HepG2 (cell line): ENCODE results near the gene STAB2. TPM values are rescaled to one million over a fixed set of nuclear protein-coding genes. Genes with fewer than 3 reads are reported as not detected.
"Not testable (repeated sequence)": the region's sequence is repeated elsewhere in the genome, so short reads cannot be mapped to it uniquely, and the experiment has no call there.

Source experiments
- ATAC-seq: fragments of 200-7000 bp; cut with Tn5 transposase; 3 replicates; pipeline ENCODE4 v1.9.1; 2020; ENCODE audit warnings: mild to moderate bottlenecking, moderate library complexity
- BruUV-seq: library from RNA; stranded (reverse); fragments of 400-500 nt; replicated peaks from 2 replicates; lab custom pipeline; 2021; lab: Mats Ljungman, UMichigan
- CTCF ChIA-PET: fragments of 300-600 bp; formaldehyde crosslinking; extraction: SDS; loops from one replicate; lab custom pipeline; 2021; ENCODE audit warnings: low total read pairs, inconsistent platforms, low intra/inter-chr PET ratio; lab: Yijun Ruan, JAX
- POLR2A ChIA-PET: fragments of 350-600 bp; sonication (Branson Sonifier 250); formaldehyde crosslinking; loops from one replicate; lab custom pipeline; 2020; ENCODE audit warnings: antibody characterized with exemption, inconsistent platforms; lab: Yijun Ruan, JAX
- DNase-seq: peaks from one replicate; pipeline ENCODE4 v3.0.0-alpha.2; 2015; ENCODE audit warnings: low spot score
- FAIRE-seq: peaks from 3 replicates; lab custom pipeline; 2011; peaks lifted over from hg19 to GRCh38; lab: Jason Lieb, UNC
- H2AFZ ChIP-seq: one replicate; pipeline ENCODE4 v1.6.1; 2011; ENCODE audit warnings: low read length, inconsistent platforms
- H3K27ac ChIP-seq: fragments of 300-600 bp; 3 replicates; pipeline ENCODE4 v1.8.0; 2011; ENCODE audit warnings: mixed run types, mild to moderate bottlenecking, mixed read lengths, low read length, inconsistent platforms; ENCODE audit not compliant: insufficient read depth; ENCODE audit errors: extremely low read length
- H3K27me3 ChIP-seq, 2 experiments: fragments of 200-600 bp in 1 of 2; 2 replicates in 1 of 2; 3 replicates in 1 of 2; pipeline versions ENCODE4 v1.6.0 to v1.8.0; 2011; ENCODE audit warnings: low read length in 2 of 2, mild to moderate bottlenecking in 2 of 2, moderate library complexity in 2 of 2, inconsistent platforms in 1 of 2; ENCODE audit not compliant: insufficient read depth in 2 of 2, control insufficient read depth in 1 of 2
- H3K36me3 ChIP-seq, 2 experiments: fragments of 200-600 bp in 1 of 2; replicated peaks in 1 of 2; 2 replicates in 1 of 2; 3 replicates in 1 of 2; pipeline versions ENCODE4 v1.5.1 to v1.8.0; 2011; ENCODE audit warnings: low read length in 2 of 2, inconsistent platforms in 1 of 2; ENCODE audit not compliant: insufficient read depth in 2 of 2, control insufficient read depth in 1 of 2
- H3K4me1 ChIP-seq: 2 replicates; pipeline ENCODE4 v1.5.1; 2012; ENCODE audit warnings: low read length, inconsistent platforms; ENCODE audit not compliant: insufficient read depth
- H3K4me2 ChIP-seq: 2 replicates; pipeline ENCODE4 v1.6.0; 2011; ENCODE audit warnings: low read depth, low read length, inconsistent platforms
- H3K4me3 ChIP-seq, 3 experiments: fragments of 200-600 bp in 1 of 3; sonication (generic), shearing (Covaris generic) in 1 of 3; replicated peaks in 1 of 3; 2 replicates each; pipeline ENCODE4 v1.5.1; 2011 to 2016; ENCODE audit warnings: low read length in 3 of 3, inconsistent platforms in 2 of 3, low read depth in 2 of 3, mild to moderate bottlenecking in 2 of 3, control low read depth in 1 of 3, mixed read lengths in 1 of 3; ENCODE audit not compliant: insufficient read depth in 1 of 3
- H3K79me2 ChIP-seq: one replicate; pipeline ENCODE4 v1.6.1; 2011; ENCODE audit warnings: low read length, inconsistent platforms; ENCODE audit not compliant: insufficient read depth
- H3K9ac ChIP-seq: 2 replicates; pipeline ENCODE4 v1.6.0; 2011; ENCODE audit warnings: mild to moderate bottlenecking, low read depth, low read length, inconsistent platforms; ENCODE audit not compliant: insufficient read depth
- H3K9me3 ChIP-seq: 2 replicates; pipeline ENCODE4 v1.5.1; 2012; ENCODE audit warnings: mild to moderate bottlenecking, low read length
- H4K20me1 ChIP-seq: 2 replicates; pipeline ENCODE4 v1.6.0; 2011; ENCODE audit warnings: inconsistent platforms, mild to moderate bottlenecking, low read length, moderate library complexity; ENCODE audit not compliant: insufficient read depth
- FUBP1 ChIP-seq: sonication (generic); formaldehyde crosslinking; IDR thresholded peaks from 2 replicates; pipeline ENCODE4 v1.5.1; 2020; ENCODE audit warnings: missing genetic modification reagents, mild to moderate bottlenecking, borderline replicate concordance
- KAT8 ChIP-seq: IDR thresholded peaks from 2 replicates; pipeline ENCODE4 v1.6.1; 2016; ENCODE audit warnings: missing genetic modification reagents, missing compliant biosample characterization
- TEAD3 ChIP-seq: optimal IDR thresholded peaks from 2 replicates; pipeline ENCODE3; 2016; ENCODE audit warnings: borderline replicate concordance
- ZBTB4 ChIP-seq: sonication (generic); formaldehyde crosslinking; IDR thresholded peaks from 2 replicates; pipeline ENCODE4 v1.4.0; 2020; ENCODE audit warnings: missing genetic modification reagents, mild to moderate bottlenecking, borderline replicate concordance
- ZFP36L1 ChIP-seq: sonication (generic); formaldehyde crosslinking; IDR thresholded peaks from 2 replicates; pipeline ENCODE4 v1.8.0; 2022; ENCODE audit warnings: mild to moderate bottlenecking, missing genetic modification reagents, moderate library complexity
- ZNF136 ChIP-seq: sonication (generic); formaldehyde crosslinking; IDR thresholded peaks from 2 replicates; pipeline ENCODE4 v1.8.1; 2022; ENCODE audit warnings: low read depth, mild to moderate bottlenecking, moderate library complexity, missing genetic modification reagents
- ZNF883 ChIP-seq: sonication (generic); formaldehyde crosslinking; IDR thresholded peaks from 2 replicates; pipeline ENCODE4 v1.5.1; 2020; ENCODE audit warnings: mild to moderate bottlenecking, missing genetic modification reagents; ENCODE audit errors: not compliant biosample characterization
- WGBS: methylation state at CpG from one replicate; pipeline ENCODE4 v1.1.6; 2017; ENCODE audit warnings: low lambda C conversion rate; 5-methylcytosine and 5-hydroxymethylcytosine counted together
- in situ Hi-C: cut with HindIII; loops from 2 replicates; pipeline ENCODE4 v1.10.0; 2017; ENCODE audit warnings: low pct_unique_long_range_greater_than_20kb; ENCODE audit not compliant: extremely low pct_ligation_motif_present
- intact Hi-C: fragments of 100-400 bp; cut with micrococcal nuclease; formaldehyde crosslinking; loops from one replicate; pipeline ENCODE4 v1.10.0; 2022; ENCODE audit not compliant: unreplicated experiment
- polyA plus RNA-seq, 8 experiments: library from polyadenylated mRNA; depleted of rRNA in 3 of 8; stranded (reverse) in 7 of 8; unstranded in 1 of 8; fragments of >200 nt; fragmentation: Illumina TruSeq in 4 of 8; extraction: Trizol in 4 of 8; gene quantifications; 2 replicates each; pipeline versions ENCODE4 v1.2.1 to v1.2.3, GENCODE V29; 2011 to 2016; ENCODE audit warnings: low read depth in 4 of 8, missing spikeins in 1 of 8, mixed read lengths in 1 of 8; ENCODE audit not compliant: insufficient read depth in 1 of 8
- total RNA-seq, 5 experiments: library from RNA; depleted of rRNA; stranded (reverse); fragments of >200 nt; fragmentation: Illumina TruSeq; extraction: Trizol; gene quantifications; 2 replicates each; pipeline ENCODE4 v1.2.3, GENCODE V29; 2016; ENCODE audit warnings: low read depth in 1 of 5

The STAB2 gene
- total and polyA plus RNA-seq, 2 of the 13 experiments (the other 11 are each of a cell fraction or from before 2014, with no cell fraction given): not detected

- TF ChIP-seq ZNF883 (CRISPR knock-in tag): no peak
Observed at GRCh38 chr12:103808239-103808880, 221.3 kb downstream of the STAB2 start (continued).

GRCh38 chr12:103809154-103809553 lies 222.1 kb downstream of the STAB2 start:
- 87% methylated on average over 4 of the region's 4 CpGs for WGBS
- no peak overlapping the region for H3K9ac ChIP-seq
- H3K9me3 ChIP-seq: no peaks in the 10 kb centered on the region
- no peak for TF ChIP-seq ZFP36L1 (CRISPR knock-in tag)
- no peak for TF ChIP-seq KAT8 (CRISPR knock-in tag)
- no peak for TF ChIP-seq FUBP1 (CRISPR knock-in tag)
- TF ChIP-seq TEAD3 (CRISPR knock-in tag): no peak
- TF ChIP-seq ZNF136 (CRISPR knock-in tag): no peak
- no peak for TF ChIP-seq ZBTB4 (CRISPR knock-in tag)
- no peak overlapping the region for H2AFZ ChIP-seq
- no peak overlapping the region for H3K4me2 ChIP-seq
- ATAC-seq: no peak
- intact Hi-C loops: no loop called here
- no peak overlapping the region for H3K27ac ChIP-seq
- no peak for DNase-seq
- H3K4me1 ChIP-seq: peaks cover 27% of the 10 kb centered on the region
- BruUV-seq: no TSS peak
- H3K79me2 ChIP-seq: no peaks in the 10 kb centered on the region
- no peak for FAIRE-seq
- no peaks in the 10 kb centered on the region for H3K27me3 ChIP-seq
- peaks cover 19 to 30% of the 10 kb centered on the region in 2 experiments for H3K36me3 ChIP-seq
- POLR2A ChIA-PET: no interaction called here
- in situ Hi-C loops: no loop called here
- CTCF ChIA-PET: no interaction called here
- no peak overlapping the region for H3K4me3 ChIP-seq
- no peaks in the 10 kb centered on the region; the same call in 1 of the 2 replicates for H4K20me1 ChIP-seq

- H3K27me3 ChIP-seq, BruUV-seq, H3K27ac ChIP-seq, ATAC-seq, H3K4me3 ChIP-seq, FAIRE-seq, H2AFZ ChIP-seq, H3K9me3 ChIP-seq, intact Hi-C loops, H3K79me2 ChIP-seq, H3K9ac ChIP-seq, in situ Hi-C loops, POLR2A ChIA-PET, H4K20me1 ChIP-seq, H3K4me2 ChIP-seq, DNase-seq, CTCF ChIA-PET: not testable (repeated sequence)
- 99% methylated on average over 7 of the region's 7 CpGs for WGBS
- Histone ChIP-seq H3K4me1 (peaks cover 25% of the 10 kb centered on the region), H3K36me3 (peaks cover 20 to 33% of the 10 kb centered on the region in 2 experiments)
Observed at GRCh38 chr12:103809639-103810038, 222.6 kb downstream of the STAB2 start.
